HL-60 (cell line): ENCODE measurements around the gene RNU6-7.

Source experiments
- CTCF ChIP-seq: IDR thresholded peaks from one replicate; pipeline ENCODE4 v1.5.1; 2011; ENCODE audit warnings: low read length, control low read depth, inconsistent platforms; ENCODE audit not compliant: insufficient read depth
- GABPA ChIP-seq: IDR thresholded peaks from 2 replicates; pipeline ENCODE4 v1.6.1; 2012; ENCODE audit warnings: low read depth
- POLR2AphosphoS5 ChIP-seq: IDR thresholded peaks from 2 replicates; pipeline ENCODE4 v1.6.1; 2012; ENCODE audit warnings: low read depth
- REST ChIP-seq: IDR thresholded peaks from 2 replicates; pipeline ENCODE4 v1.6.1; 2012; ENCODE audit warnings: low read depth; ENCODE audit not compliant: insufficient replicate concordance
- SPI1 ChIP-seq: IDR thresholded peaks from 2 replicates; pipeline ENCODE4 v1.6.1; 2012; ENCODE audit warnings: low read depth, mild to moderate bottlenecking, borderline replicate concordance

DNA sequence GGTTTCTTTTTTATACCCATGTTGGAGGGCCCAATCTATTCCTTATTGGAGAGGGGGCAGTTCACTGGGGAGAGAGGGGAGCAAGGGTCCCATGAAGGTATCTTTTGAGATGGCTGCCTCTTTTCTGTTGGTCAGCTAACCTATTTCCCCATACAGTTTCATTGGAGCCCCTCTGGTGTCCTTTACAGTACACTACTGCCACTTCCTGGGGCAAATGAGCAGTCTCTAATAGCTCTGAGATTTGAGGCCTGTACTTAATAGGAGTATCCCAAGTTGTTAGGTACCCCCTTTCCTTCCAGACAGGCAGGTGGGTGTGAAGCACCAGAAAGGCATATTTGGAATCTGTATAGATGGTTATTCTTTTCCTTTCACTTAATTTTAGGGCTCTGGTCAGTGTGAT lies 42.6 kb downstream of the RNU6-7 start:
- TF ChIP-seq CTCF (no peak), GABPA (no peak), REST (no peak), POLR2AphosphoS5 (no peak), SPI1 (no peak)
